Measurements from ENCODE around the gene WDR38. TPM values are rescaled to one million over a fixed set of nuclear protein-coding genes. Genes with fewer than 3 reads are reported as not detected.
A peak's percentile ranks its signal among the peaks of the same experiment; 100 is the strongest.

The WDR38 gene
- not detected for polyA plus RNA-seq
- long read RNA-seq, donor 1 = 0 reads
- long read RNA-seq, donor 2 = 0 reads
- long read RNA-seq, donor 3 = 0 reads
- long read RNA-seq, donor 4 = 0 reads
- long read RNA-seq, donor 5 = 0 reads
- long read RNA-seq, donor 6, partial matches to known transcripts = 4,296 of 4,357 reads
- long read RNA-seq, donor 6, other reads (novel, unspliced or antisense) = 61 of 4,357 reads
- long read RNA-seq, donor 7, partial matches to known transcripts = 1,687 of 1,698 reads
- long read RNA-seq, donor 7, other reads (novel, unspliced or antisense) = 11 of 1,698 reads
- long read RNA-seq, donor 8, partial matches to known transcripts = 4,720 of 4,760 reads
- long read RNA-seq, donor 8, other reads (novel, unspliced or antisense) = 40 of 4,760 reads
- long read RNA-seq, donor 9, partial matches to known transcripts = 1,679 of 4,810 reads
- long read RNA-seq, donor 9, other reads (novel, unspliced or antisense) = 3,131 of 4,810 reads
- long read RNA-seq, donor 10, partial matches to known transcripts = 4,183 of 4,226 reads
- long read RNA-seq, donor 10, other reads (novel, unspliced or antisense) = 43 of 4,226 reads
- long read RNA-seq, donor 11, partial matches to known transcripts = 2,399 of 2,414 reads
- long read RNA-seq, donor 11, other reads (novel, unspliced or antisense) = 15 of 2,414 reads

DNA sequence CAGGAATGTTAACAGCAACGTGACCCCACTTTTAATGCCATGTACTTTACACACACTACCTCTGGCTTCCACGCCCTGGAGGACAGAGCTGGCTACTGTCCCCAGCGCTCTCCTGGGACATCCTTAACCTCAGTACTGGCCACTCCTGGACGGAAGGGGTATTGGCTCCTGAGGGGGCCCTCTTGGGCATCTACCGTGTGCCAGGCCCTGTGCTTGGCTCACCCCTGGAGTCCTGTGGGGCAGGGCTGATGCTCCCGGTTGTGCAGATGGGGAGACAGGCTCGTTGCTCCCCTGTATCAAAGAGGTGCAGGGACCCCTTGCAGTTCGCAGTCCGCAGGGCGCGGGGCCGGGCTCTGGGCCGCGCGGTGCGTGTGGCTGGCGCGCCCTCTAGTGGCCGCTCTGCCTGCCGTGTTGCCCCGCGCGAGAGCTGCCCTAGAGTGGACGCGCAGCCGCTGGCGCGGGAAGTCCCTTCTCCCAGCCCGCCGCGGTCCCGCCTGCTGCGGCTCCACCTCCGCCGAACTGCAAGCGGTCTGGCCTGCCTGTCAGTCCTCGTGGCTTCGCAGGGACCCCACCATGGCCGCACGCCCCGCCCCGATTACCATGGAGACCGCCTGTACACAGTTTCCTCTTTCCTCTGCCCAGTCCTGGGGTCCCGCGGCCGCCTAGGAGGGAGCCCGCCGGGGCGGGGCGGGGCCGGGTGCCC is at the start of gene WDR38:
Gene WDR38 (plus strand): TSS at position 632 of the 703 bp plus-strand sequence. CDS start 72 bp downstream, outside the sequence.
- no peaks in the 10 kb centered on the region for H3K9me3 ChIP-seq (ENCODE audit: control insufficient read depth, low read depth, low read length)
- peak within 1 kb of the TSS; percentile 39 for H3K4me3 ChIP-seq (ENCODE audit: low read length)
- no CpG with 5 or more reads among the region's 51 CpGs for WGBS (ENCODE audit: insufficient coverage, low lambda C conversion rate)
- H3K27me3 ChIP-seq (ENCODE audit: control insufficient read depth, insufficient read depth, low read length) = no peaks in the 10 kb centered on the region
- peaks cover 16% of the 10 kb centered on the region for H3K36me3 ChIP-seq (ENCODE audit: control insufficient read depth, insufficient read depth, low read length)
- peak; percentile 63 to 69 for DNase-seq
- H3K27ac ChIP-seq (ENCODE audit: low read length) = no peak within 1 kb of the TSS
- peaks cover 13% of the 10 kb centered on the region for H3K4me1 ChIP-seq (ENCODE audit: control insufficient read depth, insufficient read depth, low read length)

- Histone ChIP-seq H3K4me3 (ENCODE audit: low read length) (no peak overlapping the region), H3K27me3 (ENCODE audit: control insufficient read depth, insufficient read depth, low read length) (no peaks in the 10 kb centered on the region), H3K4me1 (ENCODE audit: control insufficient read depth, insufficient read depth, low read length) (no peaks in the 10 kb centered on the region), H3K9me3 (ENCODE audit: control insufficient read depth, low read depth, low read length) (no peaks in the 10 kb centered on the region), H3K27ac (ENCODE audit: low read length) (no peak overlapping the region), H3K36me3 (ENCODE audit: control insufficient read depth, insufficient read depth, low read length) (no peaks in the 10 kb centered on the region)
- WGBS (ENCODE audit: insufficient coverage, low lambda C conversion rate) = no CpG with 5 or more reads among the region's 8 CpGs
- DNase-seq = no peak
Observed at GRCh38 chr9:124803911-124804310, 49.3 kb upstream of the WDR38 start.

DNA sequence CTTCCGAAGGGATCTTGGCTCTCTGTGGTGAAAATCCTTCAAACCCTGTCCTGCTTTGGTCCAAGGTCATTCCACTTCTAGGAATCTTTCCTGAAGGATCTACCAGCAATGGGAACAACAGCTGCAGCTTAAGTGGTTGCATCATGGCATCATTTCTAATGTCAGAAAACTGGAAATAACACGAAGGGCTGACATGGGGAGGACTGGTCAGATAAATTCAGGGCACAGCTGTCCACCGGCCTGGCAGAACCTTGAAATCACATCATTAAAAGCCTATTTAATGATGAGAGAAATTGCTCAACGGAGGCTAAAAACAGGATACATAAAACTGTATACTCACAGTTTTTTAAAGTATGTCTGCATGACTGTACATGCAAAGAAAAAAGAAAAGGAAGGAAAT is 48.1 kb upstream of the WDR38 start:
- no peak for DNase-seq
- Histone ChIP-seq H3K9me3 (ENCODE audit: control insufficient read depth, low read depth, low read length) (peaks cover 4% of the 10 kb centered on the region), H3K27me3 (ENCODE audit: control insufficient read depth, insufficient read depth, low read length) (no peaks in the 10 kb centered on the region), H3K27ac (ENCODE audit: low read length) (no peak overlapping the region), H3K4me1 (ENCODE audit: control insufficient read depth, insufficient read depth, low read length) (no peaks in the 10 kb centered on the region), H3K36me3 (ENCODE audit: control insufficient read depth, insufficient read depth, low read length) (peaks cover under 1% of the 10 kb centered on the region), H3K4me3 (ENCODE audit: low read length) (no peak overlapping the region)
- WGBS (ENCODE audit: insufficient coverage, low lambda C conversion rate) = 60% methylated on average over 1 of the region's 4 CpGs

DNA sequence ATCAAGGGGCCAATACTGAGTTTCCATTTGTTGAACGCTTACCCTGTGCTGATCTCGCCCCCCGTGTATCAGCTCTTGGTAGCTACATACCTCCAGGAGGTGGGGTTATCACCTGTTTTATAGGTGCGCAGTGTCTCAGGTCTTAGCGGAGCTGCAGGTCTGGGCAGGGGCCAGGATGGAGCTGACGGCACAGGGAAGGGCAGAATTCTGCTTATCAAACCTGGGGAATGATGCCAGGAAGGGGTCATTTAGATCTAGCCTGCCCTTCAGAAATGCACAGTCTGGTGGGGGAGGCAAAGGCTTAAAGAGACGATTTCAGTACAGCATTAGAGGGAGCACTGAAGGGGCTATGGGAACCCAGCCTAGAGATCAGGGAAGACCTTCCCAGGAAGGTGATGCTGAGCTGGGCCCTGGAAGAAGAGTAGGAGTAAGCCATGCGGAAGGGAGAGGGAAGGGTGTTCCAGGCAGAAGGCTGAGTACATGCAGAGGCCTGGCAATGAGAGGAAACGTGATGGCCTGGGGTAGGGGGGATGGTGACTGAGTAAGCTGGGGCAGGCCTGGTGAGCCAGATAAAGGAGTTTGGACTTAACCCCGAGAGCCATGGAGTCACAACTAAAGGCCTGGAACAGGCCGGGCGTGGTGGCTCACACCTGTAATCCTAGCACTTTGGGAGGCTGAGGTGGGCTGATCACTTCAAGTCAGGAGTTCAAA is 44.9 kb upstream of the WDR38 start:
- Histone ChIP-seq H3K9me3 (ENCODE audit: control insufficient read depth, low read depth, low read length) (peaks cover 4% of the 10 kb centered on the region), H3K27ac (ENCODE audit: low read length) (no peak overlapping the region), H3K4me3 (ENCODE audit: low read length) (no peak overlapping the region), H3K4me1 (ENCODE audit: control insufficient read depth, insufficient read depth, low read length) (peaks cover 10% of the 10 kb centered on the region), H3K27me3 (ENCODE audit: control insufficient read depth, insufficient read depth, low read length) (no peaks in the 10 kb centered on the region), H3K36me3 (ENCODE audit: control insufficient read depth, insufficient read depth, low read length) (peaks cover 2% of the 10 kb centered on the region)
- 80% methylated on average over 2 of the region's 12 CpGs for WGBS (ENCODE audit: insufficient coverage, low lambda C conversion rate)
- DNase-seq = no peak

- no peak overlapping the region for H3K4me3 ChIP-seq (ENCODE audit: low read length)
- peaks cover 2% of the 10 kb centered on the region for H3K36me3 ChIP-seq (ENCODE audit: control insufficient read depth, insufficient read depth, low read length)
- H3K27me3 ChIP-seq (ENCODE audit: control insufficient read depth, insufficient read depth, low read length) = no peaks in the 10 kb centered on the region
- H3K9me3 ChIP-seq (ENCODE audit: control insufficient read depth, low read depth, low read length) = peaks cover 4% of the 10 kb centered on the region
- no CpG with 5 or more reads among the region's 6 CpGs for WGBS (ENCODE audit: insufficient coverage, low lambda C conversion rate)
- peaks cover 10% of the 10 kb centered on the region for H3K4me1 ChIP-seq (ENCODE audit: control insufficient read depth, insufficient read depth, low read length)
- no peak overlapping the region for H3K27ac ChIP-seq (ENCODE audit: low read length)
- DNase-seq = no peak
Observed at GRCh38 chr9:124809211-124809610, 44.0 kb upstream of the WDR38 start.

DNA sequence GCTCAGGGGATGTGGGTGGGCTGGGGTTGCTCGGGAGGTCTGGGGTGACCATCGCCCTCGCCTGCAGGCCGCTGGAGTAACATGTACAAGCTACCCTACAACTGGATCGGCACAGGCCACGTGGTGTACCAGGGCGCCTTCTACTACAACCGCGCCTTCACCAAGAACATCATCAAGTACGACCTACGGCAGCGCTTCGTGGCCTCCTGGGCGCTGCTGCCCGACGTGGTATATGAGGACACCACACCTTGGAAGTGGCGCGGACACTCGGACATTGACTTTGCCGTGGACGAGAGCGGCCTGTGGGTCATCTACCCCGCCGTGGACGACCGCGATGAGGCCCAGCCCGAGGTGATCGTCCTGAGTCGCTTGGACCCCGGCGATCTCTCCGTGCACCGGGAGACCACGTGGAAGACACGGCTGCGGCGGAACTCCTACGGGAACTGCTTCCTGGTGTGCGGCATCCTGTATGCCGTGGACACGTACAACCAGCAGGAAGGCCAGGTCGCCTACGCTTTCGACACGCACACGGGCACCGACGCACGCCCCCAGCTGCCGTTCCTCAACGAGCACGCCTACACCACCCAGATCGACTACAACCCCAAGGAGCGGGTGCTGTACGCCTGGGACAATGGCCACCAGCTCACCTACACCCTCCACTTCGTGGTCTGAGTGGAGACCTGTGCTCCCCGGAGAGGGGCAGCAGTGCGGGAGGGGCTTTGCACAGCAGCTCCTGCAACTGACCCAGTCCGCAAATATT is 43.3 kb upstream of the WDR38 start:
- Histone ChIP-seq H3K4me1 (ENCODE audit: control insufficient read depth, insufficient read depth, low read length) (peaks cover 10% of the 10 kb centered on the region), H3K4me3 (ENCODE audit: low read length) (no peak overlapping the region), H3K27me3 (ENCODE audit: control insufficient read depth, insufficient read depth, low read length) (no peaks in the 10 kb centered on the region), H3K9me3 (ENCODE audit: control insufficient read depth, low read depth, low read length) (peaks cover 4% of the 10 kb centered on the region), H3K36me3 (ENCODE audit: control insufficient read depth, insufficient read depth, low read length) (peaks cover 2% of the 10 kb centered on the region), H3K27ac (ENCODE audit: low read length) (no peak overlapping the region)
- no peak for DNase-seq
- WGBS (ENCODE audit: insufficient coverage, low lambda C conversion rate) = 100% methylated on average over 3 of the region's 60 CpGs

DNA sequence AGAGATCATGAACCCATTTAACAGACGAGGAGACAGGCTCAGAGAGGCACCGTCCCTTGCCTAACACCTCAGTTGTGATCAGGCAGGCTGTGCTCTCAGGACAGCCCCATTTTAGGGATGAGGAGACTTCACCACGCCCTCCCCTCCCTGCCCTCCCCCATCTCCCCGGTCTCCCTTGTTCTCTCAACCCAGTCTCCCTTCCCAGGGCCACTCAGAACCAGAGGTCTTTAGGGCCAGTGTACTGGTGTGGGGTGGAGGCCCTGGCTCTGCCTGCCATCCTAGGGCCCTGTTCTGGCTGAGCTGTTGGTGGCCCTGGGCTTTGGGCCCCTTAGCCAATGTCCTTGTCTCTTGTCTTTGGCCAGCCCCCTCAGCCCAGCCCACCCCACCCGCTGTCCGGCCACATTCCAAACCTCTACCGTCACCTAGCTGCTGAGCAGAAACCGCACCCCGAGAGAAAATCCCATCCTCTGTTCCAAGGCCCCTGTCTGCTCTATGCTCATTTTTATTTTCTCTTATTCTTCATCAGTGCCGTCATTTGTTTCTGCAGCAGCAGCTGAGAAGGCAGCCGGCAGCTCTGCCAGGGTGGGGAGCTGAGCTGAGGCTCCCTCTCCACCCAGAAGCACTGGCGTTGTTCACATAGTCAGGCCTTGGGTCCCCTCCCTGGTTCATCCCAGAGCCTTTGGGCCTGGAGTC is 42.5 kb upstream of the WDR38 start:
- no peak overlapping the region for H3K4me3 ChIP-seq (ENCODE audit: low read length)
- no peaks in the 10 kb centered on the region for H3K27me3 ChIP-seq (ENCODE audit: control insufficient read depth, insufficient read depth, low read length)
- peak overlapping the region; percentile 23 for H3K27ac ChIP-seq (ENCODE audit: low read length)
- peak; percentile 34 to 36 for DNase-seq
- peaks cover 10% of the 10 kb centered on the region for H3K4me1 ChIP-seq (ENCODE audit: control insufficient read depth, insufficient read depth, low read length)
- peaks cover 4% of the 10 kb centered on the region for H3K9me3 ChIP-seq (ENCODE audit: control insufficient read depth, low read depth, low read length)
- H3K36me3 ChIP-seq (ENCODE audit: control insufficient read depth, insufficient read depth, low read length) = peaks cover 2% of the 10 kb centered on the region
- WGBS (ENCODE audit: insufficient coverage, low lambda C conversion rate) = no CpG with 5 or more reads among the region's 12 CpGs

- no peak overlapping the region for H3K4me3 ChIP-seq (ENCODE audit: low read length)
- H3K27me3 ChIP-seq (ENCODE audit: control insufficient read depth, insufficient read depth, low read length) = no peaks in the 10 kb centered on the region
- peak; percentile 26 to 33 for DNase-seq
- WGBS (ENCODE audit: insufficient coverage, low lambda C conversion rate) = no CpG with 5 or more reads among the region's 6 CpGs
- H3K9me3 ChIP-seq (ENCODE audit: control insufficient read depth, low read depth, low read length) = peaks cover 4% of the 10 kb centered on the region
- H3K4me1 ChIP-seq (ENCODE audit: control insufficient read depth, insufficient read depth, low read length) = peaks cover 10% of the 10 kb centered on the region
- no peak overlapping the region for H3K27ac ChIP-seq (ENCODE audit: low read length)
- H3K36me3 ChIP-seq (ENCODE audit: control insufficient read depth, insufficient read depth, low read length) = peaks cover 2% of the 10 kb centered on the region
Observed at GRCh38 chr9:124812441-124812876, 40.8 kb upstream of the WDR38 start.

GRCh38 chr9:124813041-124813440 is 40.2 kb upstream of the WDR38 start:
- no CpG with 5 or more reads among the region's 7 CpGs for WGBS (ENCODE audit: insufficient coverage, low lambda C conversion rate)

More at GRCh38 chr9:124813041-124813440, 40.2 kb upstream of the WDR38 start:
- H3K27ac ChIP-seq (ENCODE audit: low read length) = no peak overlapping the region
- peaks cover 4% of the 10 kb centered on the region for H3K9me3 ChIP-seq (ENCODE audit: control insufficient read depth, low read depth, low read length)
- peaks cover 2% of the 10 kb centered on the region for H3K36me3 ChIP-seq (ENCODE audit: control insufficient read depth, insufficient read depth, low read length)
- no peaks in the 10 kb centered on the region for H3K27me3 ChIP-seq (ENCODE audit: control insufficient read depth, insufficient read depth, low read length)
- no peak overlapping the region for H3K4me3 ChIP-seq (ENCODE audit: low read length)
- DNase-seq = no peak
- H3K4me1 ChIP-seq (ENCODE audit: control insufficient read depth, insufficient read depth, low read length) = peaks cover 10% of the 10 kb centered on the region
